Stimulated activated naive B cell treated with anti-CD40 and anti-IgM and Interleukin-4, amounts not matched to agents 10 μg/mL and 1 μg/mL and 100 μg/mL, for 72 hours (primary cell): Measurements from ENCODE around the gene SSPN.

Experiments
- ATAC-seq, 2 donors: fragments of 150-1000 bp; cut with Tn5 transposase; replicated peaks; 2 replicates each; pipeline ENCODE4 v1.10.0; 2021; ENCODE audit warnings: moderate library complexity in 1 of 2
- DNase-seq: peaks from one replicate; pipeline ENCODE4 v3.0.0; 2021
- H3K27ac Mint-ChIP-seq: one replicate; pipeline ENCODE4 v1.8.0; 2022; ENCODE audit warnings: mild to moderate bottlenecking, mixed read lengths
- H3K27me3 Mint-ChIP-seq, 2 donors: one replicate each; pipeline ENCODE4 v1.8.0; 2022; ENCODE audit warnings: mixed read lengths in 2 of 2
- H3K36me3 Mint-ChIP-seq, 2 donors: one replicate each; pipeline ENCODE4 v1.8.0; 2022; ENCODE audit warnings: mixed read lengths in 2 of 2, mild to moderate bottlenecking in 1 of 2
- H3K4me1 Mint-ChIP-seq, 2 donors: one replicate each; pipeline ENCODE4 v1.8.0; 2022; ENCODE audit warnings: mixed read lengths in 2 of 2, mild to moderate bottlenecking in 1 of 2
- H3K4me3 Mint-ChIP-seq, 2 donors: one replicate each; pipeline ENCODE4 v1.8.0; 2022; ENCODE audit warnings: mild to moderate bottlenecking in 2 of 2, mixed read lengths in 2 of 2, moderate library complexity in 1 of 2
- H3K9me3 Mint-ChIP-seq, 2 donors: one replicate each; pipeline ENCODE4 v1.8.0; 2022; ENCODE audit warnings: mixed read lengths in 2 of 2, mild to moderate bottlenecking in 1 of 2

SSPN gene

GRCh38 chr12:26172539-26172938 is 22.8 kb upstream of the SSPN start:
- ATAC-seq (no peak), DNase-seq (no peak)
- Mint-ChIP-seq H3K4me3 (no peak overlapping the region), H3K27me3 (peaks cover 4 to 12% of the 10 kb centered on the region in 2 donors), H3K4me1 (peaks cover 7 to 25% of the 10 kb centered on the region in 2 donors), H3K36me3 (no peaks in the 10 kb centered on the region), H3K27ac (no peak overlapping the region), H3K9me3 (peaks cover 0 to 1% of the 10 kb centered on the region in 2 donors)

- Mint-ChIP-seq H3K4me3 (no peak overlapping the region), H3K27ac (no peak overlapping the region), H3K27me3 (peaks cover 4 to 7% of the 10 kb centered on the region in 2 donors), H3K4me1 (peaks cover 7 to 29% of the 10 kb centered on the region in 2 donors), H3K36me3 (no peaks in the 10 kb centered on the region), H3K9me3 (peaks cover 0 to 1% of the 10 kb centered on the region in 2 donors)
- DNase-seq (no peak), ATAC-seq (peak; percentile 41 to 46)
Measured at GRCh38 chr12:26172946-26173552, 22.3 kb upstream of the SSPN start.

- no peak for ATAC-seq
- H3K4me1 Mint-ChIP-seq, result peaks cover 7 to 29% of the 10 kb centered on the region in 2 donors
Measured at GRCh38 chr12:26176725-26177124, 18.6 kb upstream of the SSPN start.

GRCh38 chr12:26177283-26177682 is 18.1 kb upstream of the SSPN start:
- H3K4me3 Mint-ChIP-seq, result no peak overlapping the region
- no peak overlapping the region for H3K27ac Mint-ChIP-seq
- H3K9me3 Mint-ChIP-seq, result peaks cover 0 to 1% of the 10 kb centered on the region in 2 donors
- H3K36me3 Mint-ChIP-seq, result no peaks in the 10 kb centered on the region
- ATAC-seq (peak; percentile 93 to 99), DNase-seq (no peak)
- H3K27me3 Mint-ChIP-seq, result peaks cover 4 to 14% of the 10 kb centered on the region in 2 donors
- H3K4me1 Mint-ChIP-seq, result peaks cover 7 to 29% of the 10 kb centered on the region in 2 donors

More at GRCh38 chr12:26176725-26177124, 18.6 kb upstream of the SSPN start:
- peaks cover 0 to 1% of the 10 kb centered on the region in 2 donors for H3K9me3 Mint-ChIP-seq
- no peaks in the 10 kb centered on the region for H3K36me3 Mint-ChIP-seq
- no peak overlapping the region for H3K27ac Mint-ChIP-seq
- DNase-seq, result no peak
- H3K27me3 Mint-ChIP-seq, result peaks cover 4 to 14% of the 10 kb centered on the region in 2 donors
- H3K4me3 Mint-ChIP-seq, result no peak overlapping the region

GRCh38 chr12:26179826-26180225 is 15.5 kb upstream of the SSPN start:
- peaks cover 4 to 14% of the 10 kb centered on the region in 2 donors for H3K27me3 Mint-ChIP-seq
- H3K36me3 Mint-ChIP-seq, result no peaks in the 10 kb centered on the region
- H3K9me3 Mint-ChIP-seq, result no peaks in the 10 kb centered on the region
- H3K27ac Mint-ChIP-seq, result no peak overlapping the region
- no peak for DNase-seq
- ATAC-seq, result no peak
- peaks cover 0 to 11% of the 10 kb centered on the region in 2 donors for H3K4me1 Mint-ChIP-seq
- H3K4me3 Mint-ChIP-seq, result no peak overlapping the region

DNA sequence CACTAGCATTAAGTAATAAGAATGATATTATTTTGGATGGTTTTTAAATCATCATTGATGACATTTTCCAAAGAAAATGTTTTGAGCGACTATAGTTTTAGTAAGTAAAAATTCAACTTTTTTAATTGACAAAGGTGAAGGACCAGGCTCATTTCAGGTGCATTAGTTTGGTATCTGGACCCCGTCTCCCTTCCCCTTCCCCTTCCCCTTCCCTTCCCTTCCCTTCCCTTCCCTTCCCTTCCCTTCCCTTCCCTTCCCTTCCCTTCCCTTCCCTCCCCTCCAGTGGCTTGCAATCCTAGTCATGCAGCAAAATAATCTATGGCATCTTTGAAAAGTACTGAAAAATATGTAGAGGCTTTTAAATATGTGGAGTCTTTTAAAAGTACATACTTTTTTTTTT is 13.0 kb upstream of the SSPN start:
- Mint-ChIP-seq H3K9me3 (no peaks in the 10 kb centered on the region), H3K27ac (no peak overlapping the region), H3K4me1 (peaks cover under 1 to 7% of the 10 kb centered on the region in 2 donors), H3K4me3 (no peak overlapping the region), H3K27me3 (peaks cover 0 to 14% of the 10 kb centered on the region in 2 donors), H3K36me3 (no peaks in the 10 kb centered on the region)
- no peak for ATAC-seq
- no peak for DNase-seq

DNA sequence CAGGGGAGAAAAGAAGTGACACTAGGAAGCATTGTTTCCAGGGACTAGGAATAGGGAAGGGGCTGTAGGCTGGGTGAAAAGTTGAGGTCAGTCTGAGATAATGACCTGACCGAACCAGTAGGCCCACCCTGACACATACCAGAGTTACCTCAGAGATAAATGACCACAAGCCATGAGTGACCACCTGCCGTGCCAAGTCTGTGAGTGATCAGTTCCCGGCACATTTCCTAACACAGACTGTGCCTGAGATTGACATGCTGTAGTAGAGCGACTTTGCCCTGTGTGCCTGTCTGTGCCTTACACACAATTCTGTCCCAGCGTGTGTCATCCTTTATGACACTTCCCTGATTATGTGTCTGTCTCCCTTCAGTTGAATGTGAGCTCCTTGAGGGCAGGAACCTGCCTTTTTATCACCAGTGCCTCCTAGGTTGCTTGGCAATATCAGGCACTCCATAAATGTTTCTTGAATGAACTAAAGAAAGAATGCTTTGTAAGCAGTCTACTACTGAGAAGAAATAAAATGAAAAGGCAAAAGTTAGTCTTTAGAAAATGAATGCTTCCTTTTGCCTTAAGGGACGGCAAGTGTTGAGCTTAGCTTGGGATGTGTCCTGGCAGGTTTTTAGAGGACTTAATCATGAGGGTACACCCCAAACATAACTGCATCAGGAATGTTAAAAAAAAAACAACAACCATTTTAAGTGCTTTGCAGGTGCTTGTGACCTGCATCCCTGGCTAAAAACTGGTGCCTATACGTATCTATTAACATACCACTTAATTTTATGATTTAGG is 9.6 kb upstream of the SSPN start:
- no peak for DNase-seq
- H3K27ac Mint-ChIP-seq, result no peak overlapping the region
- peaks cover 2 to 4% of the 10 kb centered on the region in 2 donors for H3K27me3 Mint-ChIP-seq

DNA sequence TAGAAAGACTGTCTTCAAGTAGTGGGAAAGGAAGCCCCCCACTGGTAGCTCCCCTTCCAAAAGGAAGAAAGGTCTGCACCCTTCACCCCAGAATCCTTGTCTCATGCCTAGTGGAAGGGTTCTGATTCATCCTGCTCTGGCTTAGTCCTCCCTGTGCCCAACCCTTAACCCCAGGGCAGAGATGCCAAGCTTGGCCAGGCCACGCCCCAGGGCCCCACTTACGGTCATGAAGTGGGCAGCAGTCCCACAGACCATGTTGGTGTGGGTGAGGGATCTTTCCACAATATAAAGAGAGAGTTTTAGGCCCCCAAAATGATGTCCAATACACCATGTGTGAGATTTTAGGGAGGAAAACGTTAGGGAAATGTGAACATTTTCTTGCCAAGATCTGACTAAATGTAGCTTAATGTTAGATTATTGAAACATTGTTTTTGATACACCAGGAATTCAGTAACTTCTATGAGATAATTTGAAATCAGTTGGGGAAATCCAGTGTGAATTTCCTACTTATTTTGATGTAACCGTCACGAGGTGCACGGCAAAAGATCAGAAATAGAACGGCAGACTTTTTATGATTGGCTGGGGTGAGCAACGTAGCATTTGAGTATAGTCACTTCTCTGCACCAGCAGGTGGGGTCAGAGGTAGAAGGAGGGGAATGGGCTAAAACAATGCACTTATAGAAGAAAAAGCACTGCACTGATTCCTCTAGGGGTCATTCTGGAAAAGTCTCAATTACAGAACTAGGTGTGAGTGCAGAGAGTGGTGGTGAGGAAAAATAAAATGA is 8.2 kb upstream of the SSPN start:
- ATAC-seq (peak in 1 of 2 donors; percentile 33), DNase-seq (no peak)
- no peaks in the 10 kb centered on the region for H3K9me3 Mint-ChIP-seq
- H3K4me3 Mint-ChIP-seq, result no peak overlapping the region
- peaks cover 0 to 4% of the 10 kb centered on the region in 2 donors for H3K27me3 Mint-ChIP-seq
- H3K36me3 Mint-ChIP-seq, result no peaks in the 10 kb centered on the region
- H3K27ac Mint-ChIP-seq, result no peak overlapping the region
- H3K4me1 Mint-ChIP-seq, result peaks cover 7 to 10% of the 10 kb centered on the region in 2 donors

More for the DNA sequence above, 9.6 kb upstream of the SSPN start:
- ATAC-seq, result no peak
- H3K36me3 Mint-ChIP-seq, result no peaks in the 10 kb centered on the region
- no peak overlapping the region for H3K4me3 Mint-ChIP-seq
- peaks cover 7 to 10% of the 10 kb centered on the region in 2 donors for H3K4me1 Mint-ChIP-seq
- no peaks in the 10 kb centered on the region for H3K9me3 Mint-ChIP-seq

DNA sequence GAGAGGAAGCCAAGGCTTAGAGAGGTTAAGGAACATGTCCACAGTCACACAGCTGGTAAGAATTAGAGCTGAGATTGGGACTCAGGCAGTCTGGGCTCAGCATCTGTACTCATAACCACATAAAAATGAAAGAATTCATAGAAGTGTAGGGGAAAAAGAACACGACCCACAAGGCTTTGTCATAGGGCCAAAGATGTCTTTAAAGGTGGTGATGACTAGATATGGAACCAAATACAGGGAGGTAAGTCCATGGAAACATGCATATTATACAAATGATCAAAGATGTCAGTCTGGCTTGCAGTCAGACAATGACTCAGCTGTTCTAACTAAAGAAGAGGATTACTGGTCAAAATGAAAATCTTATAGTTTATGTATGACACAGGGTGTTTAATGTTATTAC is 7.2 kb upstream of the SSPN start:
- no peak for DNase-seq
- peak; percentile 41 to 68 for ATAC-seq
- peaks cover 7 to 10% of the 10 kb centered on the region in 2 donors for H3K4me1 Mint-ChIP-seq
- H3K4me3 Mint-ChIP-seq, result no peak overlapping the region
- peaks cover 0 to 4% of the 10 kb centered on the region in 2 donors for H3K27me3 Mint-ChIP-seq
- no peak overlapping the region for H3K27ac Mint-ChIP-seq
- no peaks in the 10 kb centered on the region for H3K9me3 Mint-ChIP-seq
- no peaks in the 10 kb centered on the region for H3K36me3 Mint-ChIP-seq

GRCh38 chr12:26188641-26189040 is 6.7 kb upstream of the SSPN start:
- DNase-seq, result no peak
- Mint-ChIP-seq H3K9me3 (no peaks in the 10 kb centered on the region), H3K27me3 (peaks cover under 1 to 4% of the 10 kb centered on the region in 2 donors), H3K4me3 (no peak overlapping the region), H3K36me3 (no peaks in the 10 kb centered on the region), H3K4me1 (peaks cover 7 to 10% of the 10 kb centered on the region in 2 donors), H3K27ac (no peak overlapping the region)
- no peak for ATAC-seq

DNA sequence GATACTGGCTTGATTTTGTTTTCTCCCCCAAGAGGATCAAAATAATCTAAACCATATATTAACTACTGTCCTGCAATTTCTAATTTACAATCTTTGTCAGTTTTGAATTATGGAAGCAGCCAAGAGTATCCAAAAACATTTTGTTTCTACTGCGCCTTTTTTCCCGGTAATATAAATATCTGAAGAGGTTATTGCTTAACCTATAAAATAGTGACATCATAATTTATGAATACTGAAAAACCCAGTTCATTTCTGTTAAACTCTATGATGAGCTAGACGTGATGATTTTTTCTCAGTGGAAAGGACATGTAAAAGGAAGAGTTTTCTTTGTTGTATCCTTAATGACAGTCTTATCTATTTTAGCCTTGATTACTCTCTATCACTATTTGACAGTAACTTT is 3.2 kb upstream of the SSPN start:
- H3K27ac Mint-ChIP-seq, result no peak overlapping the region
- peaks cover 10 to 16% of the 10 kb centered on the region in 2 donors for H3K4me1 Mint-ChIP-seq
- no peaks in the 10 kb centered on the region for H3K36me3 Mint-ChIP-seq
- DNase-seq (no peak), ATAC-seq (no peak)
- no peaks in the 10 kb centered on the region for H3K9me3 Mint-ChIP-seq
- H3K27me3 Mint-ChIP-seq, result peaks cover 11 to 19% of the 10 kb centered on the region in 2 donors
- no peak overlapping the region for H3K4me3 Mint-ChIP-seq

DNA sequence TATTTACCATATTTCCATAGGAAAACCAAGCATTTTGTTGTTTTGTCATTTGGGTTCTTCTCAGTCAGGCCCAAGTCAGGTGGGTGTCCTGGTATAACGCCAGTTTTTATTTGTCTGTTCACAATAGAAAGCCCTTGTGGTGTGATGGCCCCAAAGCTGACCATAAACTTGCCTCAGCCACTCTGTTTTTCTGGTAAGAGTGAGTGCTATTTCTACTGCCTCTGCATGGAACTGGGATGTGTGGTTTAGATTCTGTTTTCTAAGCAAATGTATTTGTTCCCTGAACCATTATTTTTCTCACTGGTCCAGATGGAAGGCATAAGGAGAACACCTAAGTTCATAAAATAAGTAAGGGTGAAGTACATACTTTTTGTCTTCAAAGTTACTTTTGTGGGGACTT is 1.8 kb upstream of the SSPN start:
- Mint-ChIP-seq H3K9me3 (no peaks in the 10 kb centered on the region), H3K4me3 (no peak overlapping the region), H3K4me1 (peaks cover 3 to 5% of the 10 kb centered on the region in 2 donors), H3K36me3 (no peaks in the 10 kb centered on the region), H3K27me3 (peaks cover 14 to 30% of the 10 kb centered on the region in 2 donors), H3K27ac (no peak overlapping the region)
- no peak for DNase-seq
- ATAC-seq, result no peak

- DNase-seq (peak; percentile 7), ATAC-seq (peak; percentile 76 to 81)
- peak overlapping the region; percentile 90 to 94 for H3K4me3 Mint-ChIP-seq
- H3K36me3 Mint-ChIP-seq, result no peaks in the 10 kb centered on the region
- H3K9me3 Mint-ChIP-seq, result no peaks in the 10 kb centered on the region
- peak overlapping the region; percentile 89 for H3K27ac Mint-ChIP-seq
- peaks cover 3 to 5% of the 10 kb centered on the region in 2 donors for H3K4me1 Mint-ChIP-seq
- H3K27me3 Mint-ChIP-seq, result peaks cover 10 to 37% of the 10 kb centered on the region in 2 donors
Measured at GRCh38 chr12:26195641-26196420, 458 bp downstream of the SSPN start.

- Mint-ChIP-seq H3K4me3 (peak overlapping the region in 1 of 2 donors; percentile 94), H3K4me1 (peaks cover 3 to 5% of the 10 kb centered on the region in 2 donors), H3K36me3 (no peaks in the 10 kb centered on the region), H3K9me3 (no peaks in the 10 kb centered on the region), H3K27me3 (peaks cover 10 to 37% of the 10 kb centered on the region in 2 donors), H3K27ac (no peak overlapping the region)
- DNase-seq (no peak), ATAC-seq (no peak)
Measured at GRCh38 chr12:26196421-26196716, 996 bp downstream of the SSPN start.
